ENCODE results near the gene ATXN7L1. TPM values are rescaled to one million over a fixed set of nuclear protein-coding genes. Genes with fewer than 3 reads are reported as not detected.

ATXN7L1 gene, protein sequence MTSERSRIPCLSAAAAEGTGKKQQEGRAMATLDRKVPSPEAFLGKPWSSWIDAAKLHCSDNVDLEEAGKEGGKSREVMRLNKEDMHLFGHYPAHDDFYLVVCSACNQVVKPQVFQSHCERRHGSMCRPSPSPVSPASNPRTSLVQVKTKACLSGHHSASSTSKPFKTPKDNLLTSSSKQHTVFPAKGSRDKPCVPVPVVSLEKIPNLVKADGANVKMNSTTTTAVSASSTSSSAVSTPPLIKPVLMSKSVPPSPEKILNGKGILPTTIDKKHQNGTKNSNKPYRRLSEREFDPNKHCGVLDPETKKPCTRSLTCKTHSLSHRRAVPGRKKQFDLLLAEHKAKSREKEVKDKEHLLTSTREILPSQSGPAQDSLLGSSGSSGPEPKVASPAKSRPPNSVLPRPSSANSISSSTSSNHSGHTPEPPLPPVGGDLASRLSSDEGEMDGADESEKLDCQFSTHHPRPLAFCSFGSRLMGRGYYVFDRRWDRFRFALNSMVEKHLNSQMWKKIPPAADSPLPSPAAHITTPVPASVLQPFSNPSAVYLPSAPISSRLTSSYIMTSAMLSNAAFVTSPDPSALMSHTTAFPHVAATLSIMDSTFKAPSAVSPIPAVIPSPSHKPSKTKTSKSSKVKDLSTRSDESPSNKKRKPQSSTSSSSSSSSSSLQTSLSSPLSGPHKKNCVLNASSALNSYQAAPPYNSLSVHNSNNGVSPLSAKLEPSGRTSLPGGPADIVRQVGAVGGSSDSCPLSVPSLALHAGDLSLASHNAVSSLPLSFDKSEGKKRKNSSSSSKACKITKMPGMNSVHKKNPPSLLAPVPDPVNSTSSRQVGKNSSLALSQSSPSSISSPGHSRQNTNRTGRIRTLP
- total RNA-seq (ENCODE audit: low replicate concordance) = 15.8 and 16.0 TPM in 2 replicates
- long read RNA-seq, transcript ATXN7L1-201 (4 exons, 1,470 nt) = major isoform, 10 of 21 reads
- long read RNA-seq, partial matches to known transcripts = 3 of 21 reads
- long read RNA-seq, other reads (novel, unspliced or antisense) = 7 of 21 reads

DNA sequence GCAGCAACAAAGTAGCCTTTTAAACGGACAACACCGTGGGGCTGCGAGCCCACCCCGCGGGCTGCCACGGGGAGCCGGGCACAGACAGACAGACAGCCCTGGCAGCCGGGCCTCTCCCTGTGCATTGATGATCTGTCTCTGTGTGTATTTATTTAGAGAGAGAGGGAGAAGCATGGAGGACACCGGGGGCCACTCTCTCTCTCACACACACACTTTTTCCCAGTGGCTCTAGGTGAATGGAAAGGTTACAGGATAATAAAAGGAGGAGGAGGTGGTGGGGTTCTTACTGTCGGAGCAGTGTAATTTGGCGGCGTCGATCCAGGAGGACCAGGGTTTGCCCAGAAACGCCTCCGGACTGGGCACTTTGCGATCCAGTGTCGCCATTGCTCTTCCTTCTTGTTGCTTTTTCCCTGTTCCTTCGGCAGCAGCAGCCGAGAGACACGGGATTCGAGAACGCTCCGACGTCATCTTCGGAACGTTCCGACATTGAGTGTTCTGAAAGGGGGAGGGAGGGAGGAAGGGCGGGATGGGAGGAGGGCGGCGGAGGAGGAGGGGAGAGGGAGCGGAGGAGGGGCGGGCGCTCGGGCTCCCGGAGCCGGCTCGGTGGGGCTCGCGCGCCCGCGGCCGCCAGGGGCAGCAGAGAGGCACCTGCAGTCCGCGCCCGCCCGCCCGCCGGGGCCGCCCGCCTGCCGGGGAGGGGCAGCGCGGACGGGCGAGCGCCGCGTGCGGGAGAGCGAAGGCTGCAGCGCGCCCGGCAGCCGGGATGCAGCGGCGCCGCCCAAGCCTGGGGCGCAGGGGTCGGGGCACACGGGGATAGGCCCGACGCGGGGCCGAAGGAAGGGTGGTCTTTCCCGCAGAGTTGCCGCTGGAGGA, at the start of gene ATXN7L1:
TSS of gene ATXN7L1 (minus strand) at position 509 of the 873 bp plus-strand sequence. CDS start at position 468, 41 bp downstream.
- no peaks in the 10 kb centered on the region for H3K9me3 Mint-ChIP-seq
- H3K36me3 Mint-ChIP-seq = peaks cover 15% of the 10 kb centered on the region
- peak; percentile 96 for DNase-seq (ENCODE audit: extremely low spot score, unreplicated experiment)
- TF ChIP-seq, protein P1, sequence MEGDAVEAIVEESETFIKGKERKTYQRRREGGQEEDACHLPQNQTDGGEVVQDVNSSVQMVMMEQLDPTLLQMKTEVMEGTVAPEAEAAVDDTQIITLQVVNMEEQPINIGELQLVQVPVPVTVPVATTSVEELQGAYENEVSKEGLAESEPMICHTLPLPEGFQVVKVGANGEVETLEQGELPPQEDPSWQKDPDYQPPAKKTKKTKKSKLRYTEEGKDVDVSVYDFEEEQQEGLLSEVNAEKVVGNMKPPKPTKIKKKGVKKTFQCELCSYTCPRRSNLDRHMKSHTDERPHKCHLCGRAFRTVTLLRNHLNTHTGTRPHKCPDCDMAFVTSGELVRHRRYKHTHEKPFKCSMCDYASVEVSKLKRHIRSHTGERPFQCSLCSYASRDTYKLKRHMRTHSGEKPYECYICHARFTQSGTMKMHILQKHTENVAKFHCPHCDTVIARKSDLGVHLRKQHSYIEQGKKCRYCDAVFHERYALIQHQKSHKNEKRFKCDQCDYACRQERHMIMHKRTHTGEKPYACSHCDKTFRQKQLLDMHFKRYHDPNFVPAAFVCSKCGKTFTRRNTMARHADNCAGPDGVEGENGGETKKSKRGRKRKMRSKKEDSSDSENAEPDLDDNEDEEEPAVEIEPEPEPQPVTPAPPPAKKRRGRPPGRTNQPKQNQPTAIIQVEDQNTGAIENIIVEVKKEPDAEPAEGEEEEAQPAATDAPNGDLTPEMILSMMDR (conservative IDR thresholded peaks at IDR 0.05) = peak; percentile 73
- peaks cover 34% of the 10 kb centered on the region for H3K4me1 Mint-ChIP-seq (ENCODE audit: unreplicated experiment)
- peak within 1 kb of the TSS; percentile 99 for H3K27ac Mint-ChIP-seq
- peaks cover 27% of the 10 kb centered on the region for H3K27me3 Mint-ChIP-seq
- H3K4me3 Mint-ChIP-seq = peak within 1 kb of the TSS; percentile 100

DNA sequence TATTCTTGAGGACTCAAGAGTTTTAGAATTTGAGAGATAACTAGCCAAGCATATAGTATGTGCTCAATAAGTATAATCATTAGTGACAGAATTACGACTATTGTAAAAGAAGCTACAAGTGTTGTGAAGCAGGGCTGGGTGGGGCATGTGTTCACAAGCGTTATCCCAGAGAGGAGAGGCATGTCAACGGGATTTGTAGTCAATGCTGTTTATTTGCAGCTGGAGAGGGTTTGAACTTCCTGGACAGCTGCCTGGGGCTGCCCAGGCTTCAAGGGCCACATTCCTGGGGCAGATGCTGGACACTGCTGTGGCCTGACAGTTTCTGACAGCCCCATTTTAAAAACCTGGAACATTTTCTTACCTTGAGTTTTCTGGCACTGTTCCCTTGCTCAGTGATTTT, 49.7 kb upstream of the ATXN7L1 start:
- TF ChIP-seq, protein P1 (conservative IDR thresholded peaks at IDR 0.05) = no peak
- Mint-ChIP-seq H3K27ac (no peak overlapping the region), H3K9me3 (no peaks in the 10 kb centered on the region), H3K4me3 (no peak overlapping the region), H3K27me3 (peaks cover 8% of the 10 kb centered on the region), H3K36me3 (peaks cover 4% of the 10 kb centered on the region), H3K4me1 (ENCODE audit: unreplicated experiment) (no peaks in the 10 kb centered on the region)
- no peak for DNase-seq (ENCODE audit: extremely low spot score, unreplicated experiment)

DNA sequence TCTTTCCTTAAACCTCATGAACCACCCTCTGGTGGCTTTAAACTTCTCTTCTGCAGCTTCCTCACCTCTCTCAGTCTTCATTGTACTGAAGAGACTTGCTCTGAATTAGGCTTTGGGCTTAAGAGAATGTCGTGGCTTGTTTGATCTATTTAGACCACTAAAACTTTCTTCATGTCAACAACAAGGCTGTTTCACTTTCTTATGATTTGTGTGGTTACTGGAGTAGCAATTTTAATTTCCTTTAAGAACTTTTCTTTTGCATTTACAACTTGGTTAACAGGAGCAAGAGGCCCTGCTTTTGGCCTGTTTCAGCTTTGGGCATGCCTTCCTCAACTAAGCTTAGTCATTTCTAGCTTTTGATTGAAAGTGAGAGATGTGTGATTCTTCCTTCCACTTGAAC, 48.5 kb upstream of the ATXN7L1 start:
- H3K4me3 Mint-ChIP-seq = no peak overlapping the region
- peaks cover 4% of the 10 kb centered on the region for H3K36me3 Mint-ChIP-seq
- TF ChIP-seq, protein P1 (conservative IDR thresholded peaks at IDR 0.05) = no peak
- no peak for DNase-seq (ENCODE audit: extremely low spot score, unreplicated experiment)
- H3K27me3 Mint-ChIP-seq = peaks cover 8% of the 10 kb centered on the region
- no peak overlapping the region for H3K27ac Mint-ChIP-seq
- H3K4me1 Mint-ChIP-seq (ENCODE audit: unreplicated experiment) = no peaks in the 10 kb centered on the region
- no peaks in the 10 kb centered on the region for H3K9me3 Mint-ChIP-seq

DNA sequence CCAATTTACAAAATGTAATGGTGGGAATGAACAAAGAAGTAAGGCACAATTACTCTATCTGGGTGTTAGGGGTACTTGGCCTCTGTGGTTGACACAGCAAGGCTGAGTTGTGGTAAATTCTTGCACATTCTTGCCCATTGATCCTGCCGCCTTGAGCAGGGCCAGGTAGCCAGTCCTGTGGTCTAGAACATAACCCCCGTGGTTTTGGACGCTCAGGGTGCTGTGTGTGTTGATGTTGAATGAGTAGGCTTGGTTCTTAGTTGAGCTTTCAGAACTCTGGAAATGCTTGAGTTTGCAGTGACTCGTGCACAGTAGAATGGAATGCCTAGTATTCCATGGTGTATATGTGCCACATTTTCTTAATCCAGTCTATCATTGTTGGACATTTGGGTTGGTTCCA, 44.4 kb upstream of the ATXN7L1 start:
- no peak overlapping the region for H3K4me3 Mint-ChIP-seq
- no peaks in the 10 kb centered on the region for H3K9me3 Mint-ChIP-seq
- H3K27ac Mint-ChIP-seq = no peak overlapping the region
- no peaks in the 10 kb centered on the region for H3K4me1 Mint-ChIP-seq (ENCODE audit: unreplicated experiment)
- H3K27me3 Mint-ChIP-seq = peaks cover 2% of the 10 kb centered on the region
- H3K36me3 Mint-ChIP-seq = peaks cover 2% of the 10 kb centered on the region
- DNase-seq (ENCODE audit: extremely low spot score, unreplicated experiment) = no peak
- TF ChIP-seq, protein P1 (conservative IDR thresholded peaks at IDR 0.05) = no peak

DNA sequence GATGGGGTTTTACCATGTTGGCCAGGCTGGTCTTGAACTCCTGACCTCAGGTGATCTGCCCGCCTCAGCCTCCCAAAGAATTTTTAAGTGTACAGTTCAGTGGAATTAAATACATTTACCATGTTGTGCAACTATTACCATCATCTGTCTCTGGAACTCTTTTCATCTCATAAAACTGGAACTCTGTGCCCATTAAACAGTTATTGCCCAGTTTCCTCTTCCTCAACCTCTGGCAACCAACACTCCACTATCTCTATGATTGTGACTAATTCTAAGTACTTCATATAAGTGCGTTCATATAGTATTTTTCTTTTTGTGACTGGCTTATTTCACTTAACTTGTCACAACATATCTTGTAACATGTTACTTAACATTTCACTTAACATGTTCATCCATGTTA, 41.3 kb upstream of the ATXN7L1 start:
- H3K36me3 Mint-ChIP-seq = no peaks in the 10 kb centered on the region
- no peaks in the 10 kb centered on the region for H3K27me3 Mint-ChIP-seq
- H3K4me1 Mint-ChIP-seq (ENCODE audit: unreplicated experiment) = no peaks in the 10 kb centered on the region
- DNase-seq (ENCODE audit: extremely low spot score, unreplicated experiment) = no peak
- no peak overlapping the region for H3K27ac Mint-ChIP-seq
- TF ChIP-seq, protein P1 (conservative IDR thresholded peaks at IDR 0.05) = no peak
- H3K4me3 Mint-ChIP-seq = no peak overlapping the region
- H3K9me3 Mint-ChIP-seq = no peaks in the 10 kb centered on the region

Data from type B pancreatic cell (in vitro differentiated cells).